CD4-positive, CD25-positive, alpha-beta regulatory T cell (primary cell): ENCODE data around the gene RNFT2. TPM values are rescaled to one million over a fixed set of nuclear protein-coding genes. Genes with fewer than 3 reads are reported as not detected.

ENCODE experiments used
- ATAC-seq, 2 donors: fragments of 150-1000 bp; cut with Tn5 transposase; one replicate each; pipeline ENCODE4 v1.10.0; 2021; ENCODE audit warnings: low read depth in 2 of 2, moderate number of reproducible peaks in 2 of 2, moderate library complexity in 1 of 2
- DNase-seq, 3 donors: peaks; one replicate each; pipeline versions ENCODE4 v3.0.0 to v3.0.0-alpha.2; 2012 to 2022; ENCODE audit warnings: mixed read lengths in 1 of 3
- H3K27ac ChIP-seq: one replicate; pipeline ENCODE4 v1.7.0; 2013; ENCODE audit warnings: mild to moderate bottlenecking, low read length; ENCODE audit not compliant: insufficient read depth, poor library complexity, severe bottlenecking
- H3K27me3 ChIP-seq: one replicate; pipeline ENCODE4 v1.7.0; 2013; ENCODE audit warnings: low read length; ENCODE audit not compliant: control insufficient read depth, insufficient read depth
- H3K36me3 ChIP-seq: one replicate; pipeline ENCODE4 v1.7.0; 2013; ENCODE audit warnings: mild to moderate bottlenecking, low read length, moderate library complexity; ENCODE audit not compliant: control insufficient read depth, insufficient read depth
- H3K4me1 ChIP-seq: 2 replicates; pipeline ENCODE4 v1.7.0; 2013; ENCODE audit warnings: mild to moderate bottlenecking, low read length; ENCODE audit not compliant: insufficient read depth, control insufficient read depth, poor library complexity, severe bottlenecking
- H3K4me3 ChIP-seq: one replicate; pipeline ENCODE4 v1.7.0; 2013; ENCODE audit warnings: low read depth, mild to moderate bottlenecking, low read length, moderate library complexity
- H3K9me3 ChIP-seq, 2 experiments: 1 replicate in 1 of 2; 2 replicates in 1 of 2; pipeline ENCODE4 v1.7.0; 2013; ENCODE audit warnings: low read length in 2 of 2, mild to moderate bottlenecking in 1 of 2, moderate library complexity in 1 of 2; ENCODE audit not compliant: control insufficient read depth in 2 of 2
- H3K27ac Mint-ChIP-seq, 3 donors: one replicate each; pipeline ENCODE4 v1.8.0; 2020 to 2022; ENCODE audit warnings: mild to moderate bottlenecking in 3 of 3, mixed read lengths in 3 of 3, moderate library complexity in 2 of 3
- H3K27me3 Mint-ChIP-seq: one replicate; pipeline ENCODE4 v1.8.0; 2022; ENCODE audit warnings: mild to moderate bottlenecking, mixed read lengths
- H3K36me3 Mint-ChIP-seq: one replicate; pipeline ENCODE4 v1.8.0; 2020; ENCODE audit warnings: mixed read lengths
- H3K4me1 Mint-ChIP-seq, 4 donors: one replicate each; pipeline ENCODE4 v1.8.0; 2020 to 2022; ENCODE audit warnings: mixed read lengths in 4 of 4, mild to moderate bottlenecking in 1 of 4
- H3K4me3 Mint-ChIP-seq, 4 donors: one replicate each; pipeline ENCODE4 v1.8.0; 2020 to 2022; ENCODE audit warnings: mild to moderate bottlenecking in 4 of 4, mixed read lengths in 4 of 4, moderate library complexity in 3 of 4
- H3K9me3 Mint-ChIP-seq, 7 donors: one replicate each; pipeline ENCODE4 v1.8.0; 2020 to 2022; ENCODE audit warnings: mixed read lengths in 7 of 7, mild to moderate bottlenecking in 3 of 7, moderate library complexity in 2 of 7
- polyA plus RNA-seq, 4 donors: library from polyadenylated mRNA; unstranded; fragments of 300-500 nt; fragmentation: Illumina TruSeq; gene quantifications; one replicate each; pipeline ENCODE4 v1.2.3, GENCODE V29; 2021
- total RNA-seq: library from RNA; stranded (reverse); gene quantifications from one replicate; pipeline ENCODE4 v1.2.3, GENCODE V29; 2022

The RNFT2 gene
- total RNA-seq (9.7 TPM), polyA plus RNA-seq (1 to 10 TPM in 3 of 4 donors, under 1 TPM in 1; 0.69 to 6.6 (median 1.9) TPM)

GRCh38 chr12:116737774-116738657, at the start of gene RNFT2, which contains the start of gene SPRING1:
Gene RNFT2 (plus strand): TSS chr12:116738315. CDS start chr12:116740498, 2,183 bp downstream.
Gene SPRING1 (minus strand): TSS chr12:116738069. CDS start chr12:116737900, 169 bp downstream.
- Histone ChIP-seq H3K27me3 (no peaks in the 10 kb centered on the region), H3K36me3 (peaks cover 15% of the 10 kb centered on the region), H3K4me1 (peaks cover 26% of the 10 kb centered on the region), H3K9me3 (no peaks in the 10 kb centered on the region), H3K27ac (peak within 1 kb of the TSS; percentile 72), H3K4me3 (peak within 1 kb of the TSS; percentile 94)
- peak within 1 kb of the TSS; percentile 32 to 90 (median 76) for H3K27ac Mint-ChIP-seq
- ATAC-seq (peak; percentile 97 to 98), DNase-seq (peak; percentile 99 to 100 (median 99))
- H3K36me3 Mint-ChIP-seq = peaks cover 15% of the 10 kb centered on the region
- H3K9me3 Mint-ChIP-seq = peaks cover 0 to 2% (median 0%) of the 10 kb centered on the region in 7 donors
- H3K4me1 Mint-ChIP-seq = peaks cover 20 to 42% (median 28%) of the 10 kb centered on the region in 4 donors
- peak within 1 kb of the TSS; percentile 92 to 97 (median 96) for H3K4me3 Mint-ChIP-seq
- peaks cover 8% of the 10 kb centered on the region for H3K27me3 Mint-ChIP-seq

- Mint-ChIP-seq H3K27ac (no peak overlapping the region), H3K36me3 (no peaks in the 10 kb centered on the region)
Observed at GRCh38 chr12:116689521-116689920, 48.6 kb upstream of the RNFT2 start.

GRCh38 chr12:116689979-116690744, 48.0 kb upstream of the RNFT2 start:
- Mint-ChIP-seq H3K4me1 (peaks cover 0 to 2% (median 0%) of the 10 kb centered on the region in 4 donors), H3K27ac (no peak overlapping the region), H3K27me3 (peaks cover 32% of the 10 kb centered on the region), H3K9me3 (peaks cover 0 to 1% (median 0%) of the 10 kb centered on the region in 7 donors), H3K36me3 (no peaks in the 10 kb centered on the region), H3K4me3 (no peak overlapping the region)
- H3K9me3 ChIP-seq = no peaks in the 10 kb centered on the region
- no peaks in the 10 kb centered on the region for H3K36me3 ChIP-seq
- H3K4me3 ChIP-seq = no peak overlapping the region
- peaks cover 7% of the 10 kb centered on the region for H3K27me3 ChIP-seq
- H3K27ac ChIP-seq = no peak overlapping the region
- no peak for DNase-seq
- H3K4me1 ChIP-seq = no peaks in the 10 kb centered on the region
- ATAC-seq = no peak

More at GRCh38 chr12:116689521-116689920, 48.6 kb upstream of the RNFT2 start:
- Mint-ChIP-seq H3K9me3 (peaks cover 0 to 1% (median 0%) of the 10 kb centered on the region in 7 donors), H3K4me3 (no peak overlapping the region), H3K4me1 (no peaks in the 10 kb centered on the region), H3K27me3 (peaks cover 32% of the 10 kb centered on the region)
- DNase-seq (no peak), ATAC-seq (no peak)
- no peak overlapping the region for H3K4me3 ChIP-seq
- no peaks in the 10 kb centered on the region for H3K4me1 ChIP-seq
- peaks cover 7% of the 10 kb centered on the region for H3K27me3 ChIP-seq
- no peaks in the 10 kb centered on the region for H3K36me3 ChIP-seq
- H3K9me3 ChIP-seq = no peaks in the 10 kb centered on the region
- no peak overlapping the region for H3K27ac ChIP-seq

GRCh38 chr12:116691205-116691604, 46.9 kb upstream of the RNFT2 start:
- H3K4me3 ChIP-seq = no peak overlapping the region
- Mint-ChIP-seq H3K27me3 (peaks cover 32% of the 10 kb centered on the region), H3K4me1 (peaks cover 0 to 2% (median 0%) of the 10 kb centered on the region in 4 donors), H3K4me3 (no peak overlapping the region), H3K9me3 (peaks cover 0 to 1% (median 0%) of the 10 kb centered on the region in 7 donors), H3K36me3 (no peaks in the 10 kb centered on the region), H3K27ac (no peak overlapping the region)
- no peak overlapping the region for H3K27ac ChIP-seq
- ATAC-seq = no peak
- no peaks in the 10 kb centered on the region for H3K4me1 ChIP-seq
- peaks cover 7% of the 10 kb centered on the region for H3K27me3 ChIP-seq
- H3K36me3 ChIP-seq = no peaks in the 10 kb centered on the region
- H3K9me3 ChIP-seq = no peaks in the 10 kb centered on the region
- DNase-seq = no peak

GRCh38 chr12:116691636-116692035, 46.5 kb upstream of the RNFT2 start:
- no peaks in the 10 kb centered on the region for H3K4me1 ChIP-seq
- no peak for DNase-seq
- Mint-ChIP-seq H3K4me3 (no peak overlapping the region), H3K27me3 (peaks cover 30% of the 10 kb centered on the region), H3K9me3 (peaks cover 0 to 1% (median 0%) of the 10 kb centered on the region in 7 donors), H3K27ac (peak overlapping the region in 1 of 3 donors; percentile 15), H3K4me1 (peaks cover 0 to 2% (median 0%) of the 10 kb centered on the region in 4 donors), H3K36me3 (no peaks in the 10 kb centered on the region)
- no peak overlapping the region for H3K4me3 ChIP-seq
- H3K9me3 ChIP-seq = no peaks in the 10 kb centered on the region
- H3K36me3 ChIP-seq = no peaks in the 10 kb centered on the region
- peaks cover 7% of the 10 kb centered on the region for H3K27me3 ChIP-seq
- ATAC-seq = no peak
- H3K27ac ChIP-seq = no peak overlapping the region

- Histone ChIP-seq H3K9me3 (no peaks in the 10 kb centered on the region), H3K4me3 (no peak overlapping the region), H3K27me3 (peaks cover 7% of the 10 kb centered on the region), H3K27ac (no peak overlapping the region), H3K36me3 (no peaks in the 10 kb centered on the region), H3K4me1 (no peaks in the 10 kb centered on the region)
- Mint-ChIP-seq H3K4me1 (peaks cover 0 to 2% (median 0%) of the 10 kb centered on the region in 4 donors), H3K27ac (no peak overlapping the region), H3K27me3 (peaks cover 22% of the 10 kb centered on the region), H3K9me3 (peaks cover 0 to 1% (median 0%) of the 10 kb centered on the region in 7 donors), H3K36me3 (no peaks in the 10 kb centered on the region), H3K4me3 (no peak overlapping the region)
- DNase-seq (no peak), ATAC-seq (no peak)
Observed at GRCh38 chr12:116692605-116693004, 45.5 kb upstream of the RNFT2 start.

GRCh38 chr12:116693286-116694227, 44.6 kb upstream of the RNFT2 start:
- Histone ChIP-seq H3K27me3 (peaks cover 7% of the 10 kb centered on the region), H3K36me3 (no peaks in the 10 kb centered on the region), H3K27ac (no peak overlapping the region), H3K4me3 (no peak overlapping the region), H3K4me1 (no peaks in the 10 kb centered on the region), H3K9me3 (no peaks in the 10 kb centered on the region)
- Mint-ChIP-seq H3K27me3 (peaks cover 27% of the 10 kb centered on the region), H3K4me1 (peaks cover 0 to 2% (median 0%) of the 10 kb centered on the region in 4 donors), H3K4me3 (no peak overlapping the region), H3K36me3 (no peaks in the 10 kb centered on the region), H3K9me3 (peaks cover 0 to 1% (median 0%) of the 10 kb centered on the region in 7 donors), H3K27ac (no peak overlapping the region)
- DNase-seq = no peak
- no peak for ATAC-seq
